Measurements from ENCODE around the gene CEP112. TPM values are rescaled to one million over a fixed set of nuclear protein-coding genes. Genes with fewer than 3 reads are reported as not detected.
A peak's percentile ranks its signal among the peaks of the same experiment; 100 is the strongest.

CEP112 gene
- total and polyA plus RNA-seq, 2 of the 8 experiments (the other 6 are each of a cell fraction or from before 2014, with no cell fraction given) = 0.62 to 3.1 TPM

- Histone ChIP-seq H3K14ac (ENCODE audit: insufficient read length) (no peak overlapping the region), H3K4me2 (ENCODE audit: insufficient read depth in 1 of 2, low read depth in 2 of 2, low read length in 2 of 2) (no peak overlapping the region), H2BK120ac (replicated peaks; ENCODE audit: low read depth, low read length) (no peak overlapping the region), H4K8ac (ENCODE audit: extremely low read depth, insufficient read depth, low read length) (no peak overlapping the region), H3K9ac (replicated peaks in 1 of 4; ENCODE audit: extremely low read depth in 1 of 4, low read depth in 3 of 4, low read length in 3 of 4) (no peak overlapping the region), H4K20me1 (replicated peaks in 1 of 2; ENCODE audit: control insufficient read depth in 1 of 2, insufficient read depth in 2 of 2, low read length in 2 of 2) (no peaks in the 10 kb centered on the region), H3K4ac (replicated peaks; ENCODE audit: insufficient read length, low read depth, low read length) (no peak overlapping the region), H2AK5ac (ENCODE audit: low read depth, low read length) (no peak overlapping the region), H4K91ac (replicated peaks; ENCODE audit: insufficient read length, low read length) (no peak overlapping the region), H2BK5ac (ENCODE audit: low read depth, low read length) (no peak overlapping the region), H3K79me1 (ENCODE audit: low read depth, low read length) (no peaks in the 10 kb centered on the region), H3K18ac (ENCODE audit: extremely low read depth, low read length) (no peak overlapping the region), H3K79me2 (ENCODE audit: control insufficient read depth in 1 of 2, insufficient read depth in 2 of 2, low read length in 2 of 2) (no peaks in the 10 kb centered on the region), H2BK15ac (ENCODE audit: low read length) (no peak overlapping the region), H3K36me3 (ENCODE audit: control insufficient read depth in 2 of 4, insufficient read depth in 4 of 4, low read length in 3 of 4) (no peaks in the 10 kb centered on the region), H2AFZ (ENCODE audit: low read length) (peak overlapping the region; percentile 61; the same call in 1 of the 2 replicates), H3K9me3 (ENCODE audit: insufficient read depth in 2 of 2, low read depth in 1 of 2, low read length in 1 of 2) (peaks cover 0 to 3% of the 10 kb centered on the region in 2 experiments; a peak in 1 of 4 replicates), H3K56ac (replicated peaks; ENCODE audit: insufficient read length, low read depth, low read length) (no peak overlapping the region), H2BK20ac (ENCODE audit: low read length) (no peak overlapping the region), H4K5ac (ENCODE audit: insufficient read length, low read depth, low read length) (no peak overlapping the region), H3K23me2 (ENCODE audit: low read depth, low read length) (no peaks in the 10 kb centered on the region), H3K4me3 (ENCODE audit: extremely low read depth in 1 of 4, insufficient read depth in 2 of 4, low read depth in 3 of 4, low read length in 4 of 4) (no peak overlapping the region), H3K4me1 (replicated peaks in 1 of 4; ENCODE audit: control insufficient read depth in 3 of 4, insufficient read depth in 4 of 4, low read length in 3 of 4) (no peaks in the 10 kb centered on the region), H3K27ac (ENCODE audit: low read depth, low read length) (no peak overlapping the region), H3K27me3 (replicated peaks in 1 of 4; ENCODE audit: control insufficient read depth in 3 of 4, extremely low read depth in 1 of 4, insufficient read depth in 3 of 4, low read length in 3 of 4) (no peaks in the 10 kb centered on the region), H3K23ac (ENCODE audit: insufficient read length) (no peak overlapping the region), H2BK12ac (ENCODE audit: low read depth, low read length) (no peak overlapping the region)
- TF ChIP-seq NRF1 (IDR thresholded peaks at IDR 0.05; ENCODE audit: low read depth, low read length) (no peak), RBBP5 (IDR thresholded peaks at IDR 0.05; ENCODE audit: borderline replicate concordance, low read depth, low read length) (no peak), SP2 (IDR thresholded peaks at IDR 0.05; ENCODE audit: low read length) (no peak), GABPA (IDR thresholded peaks at IDR 0.05; ENCODE audit: borderline replicate concordance, insufficient read depth, low read length) (no peak), ATF3 (IDR thresholded peaks at IDR 0.05; ENCODE audit: insufficient read depth, low read depth, low read length) (no peak)
- CTCF ChIA-PET (ENCODE audit: partially characterized antibody) = interaction anchor here (8.4 kb wide), 1 partner anchor 12 kb away, joined by 67 read pairs; no protein-coding TSS in a partner anchor
- no peak for FAIRE-seq
- 87% methylated on average over 4 of the region's 4 CpGs; no CpG with 5 or more reads in 1 of the 2 experiments for WGBS, 2 experiments (ENCODE audit: extremely low coverage in 1 of 2, insufficient coverage in 1 of 2, insufficient read length in 1 of 2, insufficient replicate concordance in 2 of 2, low coverage in 1 of 2, low lambda C conversion rate in 2 of 2, missing lambda C conversion rate in 1 of 2)
- DNase-seq (ENCODE audit: low read depth in 1 of 2, low spot score in 2 of 2) = no peak
- POLR2A ChIA-PET (ENCODE audit: partially characterized antibody) = no interaction called here
Measured at GRCh38 chr17:65783845-65784334, 408.0 kb downstream of the CEP112 start.

Data from H1 (cell line).